SU-DHL-6 (cell line): Measurements from ENCODE around the gene HSF2BP.
"Not testable (repeated sequence)": the region's sequence is repeated elsewhere in the genome, so short reads cannot be mapped to it uniquely, and the experiment has no call there.

Experiments
- H2AFZ ChIP-seq: fragments of 200-600 bp; sonication (generic); 2 replicates; pipeline ENCODE4 v1.6.1; 2014; ENCODE audit warnings: low read depth, mild to moderate bottlenecking, moderate library complexity, mixed read lengths, antibody characterized with exemption, low read length; ENCODE audit not compliant: severe bottlenecking
- H3F3A ChIP-seq: fragments of 200-600 bp; shearing (Covaris generic); 2 replicates; pipeline ENCODE4 v1.6.0; 2016; ENCODE audit warnings: antibody characterized with exemption, mild to moderate bottlenecking; ENCODE audit not compliant: insufficient read depth
- H3K27ac ChIP-seq: fragments of 200-600 bp; sonication (generic); 2 replicates; pipeline ENCODE4 v1.5.1; 2016; ENCODE audit warnings: low read depth, mild to moderate bottlenecking, low read length, moderate library complexity, mixed read lengths
- H3K27me3 ChIP-seq: fragments of 200-600 bp; sonication (generic), shearing (Covaris generic); 2 replicates; pipeline ENCODE4 v1.6.0; 2014; ENCODE audit warnings: mild to moderate bottlenecking, low read length
- H3K36me3 ChIP-seq: fragments of 200-600 bp; sonication (generic); 2 replicates; pipeline ENCODE4 v1.6.1; 2014; ENCODE audit warnings: mild to moderate bottlenecking, low read length, mixed read lengths
- H3K4me2 ChIP-seq: fragments of 300-600, 200-600 bp; shearing (Covaris generic), sonication (generic); 2 replicates; pipeline ENCODE4 v1.6.0; 2014; ENCODE audit warnings: low read length, low read depth, mild to moderate bottlenecking; ENCODE audit not compliant: poor library complexity, severe bottlenecking
- H3K4me3 ChIP-seq: fragments of 200-600 bp; sonication (generic); 2 replicates; pipeline ENCODE4 v1.5.1; 2014; ENCODE audit warnings: antibody characterized with exemption, low read length, mild to moderate bottlenecking, mixed read lengths; ENCODE audit not compliant: insufficient read depth, poor library complexity, severe bottlenecking
- H3K79me2 ChIP-seq: fragments of 200-600 bp; sonication (generic); 2 replicates; pipeline ENCODE4 v1.6.1; 2014; ENCODE audit warnings: mild to moderate bottlenecking, low read length, moderate library complexity; ENCODE audit not compliant: insufficient read depth
- H3K9ac ChIP-seq: fragments of 200-600 bp; sonication (generic); 2 replicates; pipeline ENCODE4 v1.7.0; 2014; ENCODE audit warnings: mild to moderate bottlenecking, low read length
- H3K9me2 ChIP-seq: fragments of 200-600 bp; sonication (generic); replicated peaks from 2 replicates; pipeline ENCODE4 v1.6.1; 2014; ENCODE audit warnings: low read length; ENCODE audit not compliant: insufficient read depth
- H3K9me3 ChIP-seq: fragments of 200-600 bp; sonication (generic); 2 replicates; pipeline ENCODE4 v1.6.1; 2014; ENCODE audit warnings: low read length, mixed read lengths; ENCODE audit not compliant: insufficient read depth
- H4K20me1 ChIP-seq: fragments of 200-600 bp; sonication (generic); 2 replicates; pipeline ENCODE4 v1.6.1; 2014; ENCODE audit warnings: low read depth, mild to moderate bottlenecking, antibody characterized with exemption, low read length, moderate library complexity, mixed read lengths
- CTCF ChIP-seq: fragments of 200-600 bp; sonication (generic); IDR thresholded peaks from one replicate; pipeline ENCODE4 v1.5.1; 2017; ENCODE audit warnings: antibody characterized with exemption, mild to moderate bottlenecking, low read length, moderate library complexity; ENCODE audit not compliant: insufficient read depth, poor library complexity, severe bottlenecking
- EZH2phosphoT487 ChIP-seq: fragments of 200-600 bp; sonication (generic), shearing (Covaris generic); conservative IDR thresholded peaks from 2 replicates; pipeline ENCODE4 v1.6.1; 2018; ENCODE audit warnings: mild to moderate bottlenecking, antibody characterized with exemption, low read length, moderate library complexity, mixed read lengths

HSF2BP gene

GRCh38 chr21:43597052-43597451 is 62.2 kb downstream of the HSF2BP start:
- no peaks in the 10 kb centered on the region for H4K20me1 ChIP-seq
- H3K36me3 ChIP-seq: no peaks in the 10 kb centered on the region
- no peak overlapping the region for H2AFZ ChIP-seq
- H3K4me3 ChIP-seq: no peak overlapping the region
- no peak overlapping the region for H3K27ac ChIP-seq
- H3K9me3 ChIP-seq: no peaks in the 10 kb centered on the region
- H3K27me3 ChIP-seq: no peaks in the 10 kb centered on the region
- H3K4me2 ChIP-seq: no peak overlapping the region
- no peaks in the 10 kb centered on the region for H3K9me2 ChIP-seq
- no peaks in the 10 kb centered on the region for H3F3A ChIP-seq
- TF ChIP-seq EZH2phosphoT487: no peak
- TF ChIP-seq CTCF: no peak
- no peak overlapping the region for H3K9ac ChIP-seq
- no peaks in the 10 kb centered on the region for H3K79me2 ChIP-seq

- Histone ChIP-seq H3K9me3 (no peaks in the 10 kb centered on the region), H3F3A (no peaks in the 10 kb centered on the region), H3K36me3 (no peaks in the 10 kb centered on the region), H3K9me2 (no peaks in the 10 kb centered on the region), H3K79me2 (no peaks in the 10 kb centered on the region), H3K27ac (no peak overlapping the region), H3K9ac (no peak overlapping the region), H3K4me2 (no peak overlapping the region), H3K4me3 (no peak overlapping the region), H4K20me1 (no peaks in the 10 kb centered on the region), H3K27me3 (no peaks in the 10 kb centered on the region), H2AFZ (no peak overlapping the region)
- TF ChIP-seq EZH2phosphoT487 (no peak), CTCF (no peak)
Measured at GRCh38 chr21:43596616-43597015, 62.7 kb downstream of the HSF2BP start.

GRCh38 chr21:43595769-43596168 is 63.5 kb downstream of the HSF2BP start:
- H3K4me2 ChIP-seq, H4K20me1 ChIP-seq, H3K9me2 ChIP-seq, H2AFZ ChIP-seq, H3K9ac ChIP-seq, H3K27me3 ChIP-seq, H3K4me3 ChIP-seq, H3K9me3 ChIP-seq, H3K36me3 ChIP-seq, H3F3A ChIP-seq, H3K79me2 ChIP-seq, H3K27ac ChIP-seq: not testable (repeated sequence)

GRCh38 chr21:43593078-43593477 is 66.2 kb downstream of the HSF2BP start:
- H3K9me2 ChIP-seq: no peaks in the 10 kb centered on the region
- H3K36me3 ChIP-seq: no peaks in the 10 kb centered on the region
- no peaks in the 10 kb centered on the region for H3F3A ChIP-seq
- no peak overlapping the region for H3K4me2 ChIP-seq
- H3K9me3 ChIP-seq: no peaks in the 10 kb centered on the region
- H2AFZ ChIP-seq: no peak overlapping the region
- no peak overlapping the region for H3K9ac ChIP-seq
- H3K27ac ChIP-seq: no peak overlapping the region
- H4K20me1 ChIP-seq: no peaks in the 10 kb centered on the region; the same call in 1 of the 2 replicates
- H3K79me2 ChIP-seq: no peaks in the 10 kb centered on the region
- H3K27me3 ChIP-seq: no peaks in the 10 kb centered on the region; the same call in 1 of the 2 replicates
- no peak for TF ChIP-seq CTCF
- TF ChIP-seq EZH2phosphoT487: no peak
- H3K4me3 ChIP-seq: no peak overlapping the region
